Measurements from ENCODE around the gene RLF.

Gene RLF

DNA sequence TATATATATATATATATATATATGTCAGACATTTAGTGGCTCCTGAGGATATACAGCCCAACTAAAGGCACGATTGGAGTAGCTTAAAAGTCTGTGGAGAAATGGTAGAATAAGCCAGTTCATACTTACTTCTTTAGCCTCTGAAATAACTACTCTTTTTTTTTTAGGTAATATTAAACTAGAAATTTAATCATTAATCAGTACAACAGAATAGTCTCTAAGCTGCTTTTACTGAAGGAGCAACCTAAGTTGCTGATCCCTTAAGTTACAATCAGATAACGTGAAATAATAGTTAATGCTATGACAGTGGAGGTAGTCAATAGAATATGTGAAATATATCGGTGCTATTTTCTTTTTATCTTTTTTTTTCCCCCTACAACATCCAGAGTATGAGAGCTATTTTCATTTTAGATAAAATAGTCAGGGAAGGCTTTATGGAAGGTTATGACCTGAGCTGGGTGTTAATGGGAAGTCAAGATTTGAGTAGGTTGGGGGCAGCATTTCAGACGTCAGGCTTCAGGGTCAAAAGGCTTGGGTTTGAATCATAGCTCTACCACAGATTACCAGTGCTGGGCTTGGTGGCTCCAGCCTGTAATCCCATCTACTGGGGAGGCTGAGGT, 112.5 kb downstream of the RLF start:
- no peak for DNase-seq (ENCODE audit: low read depth)

GRCh38 chr1:40274331-40274730, 113.1 kb downstream of the RLF start:
- DNase-seq (ENCODE audit: low read depth): no peak

- DNase-seq (ENCODE audit: low read depth): no peak
Observed at GRCh38 chr1:40276122-40276521, 114.9 kb downstream of the RLF start.

DNA sequence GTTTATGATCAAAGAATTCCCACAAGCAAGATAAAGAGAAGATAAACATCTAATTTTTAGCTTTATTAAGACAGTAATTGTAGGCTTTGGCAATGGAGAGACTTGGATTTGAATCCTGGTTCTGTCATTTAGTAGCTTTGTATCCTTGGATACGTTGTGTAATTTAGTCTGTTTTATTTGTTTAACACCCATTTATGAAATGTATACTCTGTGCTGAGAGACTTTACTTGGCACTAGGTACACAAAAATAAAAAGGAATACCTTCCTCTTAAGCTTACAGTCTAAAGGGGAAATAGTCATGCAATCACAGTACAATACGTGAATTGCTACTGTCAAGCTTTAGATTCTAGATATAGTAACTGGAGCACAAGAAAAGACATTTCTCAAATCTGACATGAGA, 120.7 kb downstream of the RLF start:
- no peak for DNase-seq (ENCODE audit: low read depth)
